22Rv1 (cell line): ENCODE data around the gene PXDN.

ENCODE experiments used
- H3K27ac ChIP-seq: fragments of 450-650 bp; 2 replicates; pipeline ENCODE4 v1.5.1; 2017
- ZFX ChIP-seq: fragments of 450-650 bp; IDR thresholded peaks from 2 replicates; pipeline ENCODE4 v1.6.1; 2017; ENCODE audit warnings: antibody characterized with exemption, borderline replicate concordance
- TF ChIP-seq, protein P1 (sequence below): fragments of 450-650 bp; IDR thresholded peaks from 2 replicates; pipeline ENCODE4 v1.5.1; 2017; ENCODE audit warnings: mild to moderate bottlenecking

Gene PXDN

DNA sequence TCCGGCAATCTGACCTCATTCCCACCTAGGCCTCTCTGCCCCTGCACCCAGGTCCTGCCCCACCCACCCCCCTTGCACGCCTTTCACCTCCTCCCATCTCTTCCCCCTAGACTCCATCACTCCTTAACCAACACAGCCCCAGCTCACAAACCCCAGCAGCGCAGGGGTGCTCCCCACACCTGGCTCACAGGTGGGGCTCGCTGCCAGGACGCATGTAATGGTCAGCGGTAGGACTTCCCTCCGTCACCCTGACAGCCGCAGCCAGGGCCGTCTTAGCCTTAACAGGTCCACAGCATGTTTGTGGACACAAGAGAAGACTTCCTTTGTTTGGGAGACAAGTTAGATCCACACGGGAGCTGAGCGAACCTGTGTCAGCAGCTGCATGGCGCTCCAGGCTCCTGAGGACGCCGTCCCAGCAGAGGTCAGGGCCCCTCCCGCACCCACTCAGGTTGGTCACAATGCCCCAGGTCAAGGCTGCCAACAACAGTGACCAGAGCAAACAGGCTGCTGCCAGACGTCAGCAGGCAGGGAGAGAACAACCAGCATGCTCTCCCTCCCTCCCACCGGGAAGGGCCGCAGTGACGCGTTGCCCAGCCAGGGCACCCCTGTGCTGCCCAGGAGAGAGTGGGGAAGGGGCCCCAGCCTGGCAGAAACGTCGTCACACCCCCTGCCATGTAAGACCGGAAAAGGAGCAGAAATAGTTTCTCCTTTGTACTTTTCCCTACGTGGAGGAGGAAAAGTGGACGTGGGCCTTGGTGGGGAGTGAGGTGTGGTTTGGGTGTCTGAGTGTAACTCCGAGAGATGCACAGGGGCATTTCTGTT, 68.0 kb downstream of the PXDN start:
- H3K27ac ChIP-seq = no peak overlapping the region
- no peak for TF ChIP-seq ZFX
- TF ChIP-seq, protein P1, sequence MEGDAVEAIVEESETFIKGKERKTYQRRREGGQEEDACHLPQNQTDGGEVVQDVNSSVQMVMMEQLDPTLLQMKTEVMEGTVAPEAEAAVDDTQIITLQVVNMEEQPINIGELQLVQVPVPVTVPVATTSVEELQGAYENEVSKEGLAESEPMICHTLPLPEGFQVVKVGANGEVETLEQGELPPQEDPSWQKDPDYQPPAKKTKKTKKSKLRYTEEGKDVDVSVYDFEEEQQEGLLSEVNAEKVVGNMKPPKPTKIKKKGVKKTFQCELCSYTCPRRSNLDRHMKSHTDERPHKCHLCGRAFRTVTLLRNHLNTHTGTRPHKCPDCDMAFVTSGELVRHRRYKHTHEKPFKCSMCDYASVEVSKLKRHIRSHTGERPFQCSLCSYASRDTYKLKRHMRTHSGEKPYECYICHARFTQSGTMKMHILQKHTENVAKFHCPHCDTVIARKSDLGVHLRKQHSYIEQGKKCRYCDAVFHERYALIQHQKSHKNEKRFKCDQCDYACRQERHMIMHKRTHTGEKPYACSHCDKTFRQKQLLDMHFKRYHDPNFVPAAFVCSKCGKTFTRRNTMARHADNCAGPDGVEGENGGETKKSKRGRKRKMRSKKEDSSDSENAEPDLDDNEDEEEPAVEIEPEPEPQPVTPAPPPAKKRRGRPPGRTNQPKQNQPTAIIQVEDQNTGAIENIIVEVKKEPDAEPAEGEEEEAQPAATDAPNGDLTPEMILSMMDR = no peak

DNA sequence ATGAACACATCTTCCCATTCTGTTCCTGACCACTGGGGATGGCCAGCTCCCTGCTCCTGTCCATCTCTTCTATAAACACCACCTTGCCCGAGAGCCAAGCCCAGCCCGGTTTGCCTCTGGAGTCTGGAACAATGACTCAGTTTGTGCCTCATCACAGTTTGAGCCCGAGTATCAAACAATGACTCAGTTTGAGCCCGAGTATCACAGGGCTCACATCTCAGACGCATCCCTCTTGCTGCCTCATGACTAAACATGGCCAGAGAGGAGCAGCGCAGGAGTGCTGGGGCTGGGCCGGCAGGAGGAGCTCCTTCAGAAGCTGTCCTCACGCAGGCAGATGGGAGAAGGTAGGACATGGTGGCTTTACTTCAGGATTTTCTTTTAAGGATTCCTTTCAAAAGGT, 68.7 kb downstream of the PXDN start:
- H3K27ac ChIP-seq = no peak overlapping the region
- TF ChIP-seq, protein P1 = no peak
- no peak for TF ChIP-seq ZFX

DNA sequence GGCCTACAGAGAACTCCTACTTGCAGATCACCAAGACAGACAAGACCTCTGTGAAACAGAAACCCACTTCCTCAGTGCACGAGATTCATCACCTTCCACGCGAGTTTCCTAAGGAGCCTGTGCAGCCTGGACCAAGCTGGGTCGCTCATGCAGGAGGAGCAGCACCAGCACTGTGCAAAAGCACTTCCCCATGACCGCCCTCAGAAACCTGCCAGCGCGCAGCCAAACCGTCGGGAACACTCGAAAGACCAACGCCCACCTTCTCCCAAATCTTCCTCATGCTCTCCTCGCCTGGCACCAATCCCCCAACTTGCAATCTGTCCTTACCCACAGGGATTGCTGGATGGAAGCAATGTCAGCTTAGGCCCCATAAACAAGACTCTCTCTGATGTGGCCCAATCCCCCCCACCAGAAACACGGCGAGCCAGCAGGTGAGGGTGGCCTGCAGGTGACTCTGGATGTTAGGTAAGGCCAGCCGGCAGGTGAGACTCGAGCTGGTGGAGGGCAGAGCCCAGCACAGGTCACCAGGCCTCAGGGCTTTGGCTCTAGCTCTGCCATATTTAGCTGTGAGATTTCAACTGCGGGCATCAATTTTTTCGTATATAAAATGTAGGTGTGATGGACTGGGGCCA, 69.4 kb downstream of the PXDN start:
- no peak overlapping the region for H3K27ac ChIP-seq
- TF ChIP-seq, protein P1 = no peak
- no peak for TF ChIP-seq ZFX

DNA sequence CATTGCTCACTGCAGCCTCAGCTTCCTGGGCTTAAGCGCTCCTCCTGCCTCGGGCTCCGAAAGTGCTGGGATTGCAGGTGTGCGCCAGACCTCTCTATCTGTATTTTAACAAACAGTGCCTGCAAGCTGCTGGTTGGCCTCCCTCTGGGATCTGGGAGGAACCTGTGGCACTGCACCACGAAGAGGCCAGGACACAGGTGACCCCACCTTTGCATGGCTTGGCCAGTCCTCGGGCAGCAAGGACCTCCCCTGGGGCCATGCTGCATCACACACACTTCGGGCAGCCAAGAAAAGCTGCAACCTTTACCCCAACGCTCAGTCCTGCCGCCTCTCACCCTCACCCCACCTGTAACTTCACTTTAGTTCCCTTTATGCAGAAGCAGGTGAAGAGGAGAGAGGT, 70.0 kb downstream of the PXDN start:
- no peak overlapping the region for H3K27ac ChIP-seq
- TF ChIP-seq, protein P1 = no peak
- TF ChIP-seq ZFX = no peak

DNA sequence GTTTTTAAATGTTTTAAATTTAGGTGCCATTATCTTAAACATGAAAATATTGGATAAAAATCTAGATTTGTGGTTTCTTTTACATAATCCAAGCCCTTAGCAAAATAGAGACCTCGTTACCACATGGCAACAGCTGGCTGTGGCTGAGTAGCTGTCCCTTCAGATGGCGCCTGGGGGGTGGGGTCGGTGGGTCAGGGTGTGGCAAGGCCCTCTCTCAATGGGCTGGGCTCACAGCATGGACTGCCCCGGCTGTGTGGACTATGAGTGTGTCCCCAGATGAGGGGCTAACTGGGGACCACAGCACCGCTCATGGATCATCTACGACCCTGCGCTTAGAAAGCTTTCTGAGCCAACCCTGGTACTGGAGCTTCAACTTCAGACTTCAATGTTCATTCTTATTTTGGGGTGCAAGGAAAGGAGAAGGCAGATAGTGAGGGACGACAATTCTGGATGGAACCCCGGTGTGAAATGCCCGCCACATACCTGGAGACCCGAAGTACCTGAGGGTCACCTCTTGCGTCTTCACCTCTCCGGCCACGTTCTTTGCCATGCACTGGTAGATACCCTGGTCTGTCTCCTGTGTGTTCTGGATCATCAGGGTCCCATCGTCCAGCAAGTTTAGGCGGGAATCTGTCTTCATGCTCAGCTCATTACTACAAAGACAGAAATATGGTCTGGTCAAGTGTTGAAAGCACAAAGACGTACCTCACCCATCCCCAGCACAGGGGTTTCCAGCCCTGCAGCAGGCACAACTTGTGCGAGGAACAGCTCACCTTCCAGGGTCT, 71.0 kb downstream of the PXDN start:
- TF ChIP-seq, protein P1 = no peak
- no peak for TF ChIP-seq ZFX
- H3K27ac ChIP-seq = no peak overlapping the region

DNA sequence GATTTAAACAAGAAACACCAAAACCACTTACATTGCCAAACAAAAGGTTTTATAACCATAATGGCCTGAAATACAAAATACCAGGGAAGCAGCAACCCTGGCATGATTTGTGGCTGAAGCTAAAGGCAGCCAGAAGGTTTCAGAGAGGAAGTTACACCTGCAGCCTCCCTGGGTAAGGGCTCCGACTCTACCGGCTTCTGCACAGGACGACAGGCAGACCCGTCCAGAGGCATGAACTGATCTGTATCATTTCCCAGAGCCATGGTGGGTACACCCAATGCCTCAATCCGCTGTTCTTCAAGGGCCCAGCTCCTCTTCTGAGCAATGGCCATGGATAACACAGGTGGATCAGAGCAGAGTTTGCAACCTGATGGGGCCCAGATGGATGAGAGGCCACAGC, 71.6 kb downstream of the PXDN start:
- H3K27ac ChIP-seq = no peak overlapping the region

More for the DNA sequence above, 71.6 kb downstream of the PXDN start:
- TF ChIP-seq, protein P1 = no peak
- no peak for TF ChIP-seq ZFX
